Adrenal gland (tissue), 5 donors: ENCODE measurements around the gene PCID2.

Experiments
- CTCF ChIP-seq, 6 experiments: fragments of 450-650 bp in 4 of 6; fragments of 200-600 bp in 2 of 6; sonication (generic) in 1 of 6; IDR thresholded peaks; 1 replicate in 5 of 6; 2 replicates in 1 of 6; pipeline versions ENCODE4 v1.5.1 to v1.8.0; 2016 to 2021; ENCODE audit warnings: antibody characterized with exemption in 6 of 6, mild to moderate bottlenecking in 2 of 6, moderate library complexity in 1 of 6
- POLR2A ChIP-seq, 2 donors: fragments of 450-650 bp; IDR thresholded peaks; one replicate each; pipeline ENCODE4 v1.6.1; 2017; ENCODE audit warnings: antibody characterized with exemption in 2 of 2, mild to moderate bottlenecking in 2 of 2, moderate library complexity in 1 of 2
- donor health status: DM: no; HTN: no; CAD: no.

- TF ChIP-seq POLR2A (IDR thresholded peaks at IDR 0.05) = no peak
- no peak for TF ChIP-seq CTCF (IDR thresholded peaks at IDR 0.05)
Observed at GRCh38 chr13:113141601-113141970, 66.9 kb downstream of the PCID2 start.
